Muscle of arm (tissue), 12 donors: ENCODE measurements around the gene HPDL. TPM values are rescaled to one million over a fixed set of nuclear protein-coding genes. Genes with fewer than 3 reads are reported as not detected.

Experiments
- DNase-seq: peaks from one replicate; pipeline ENCODE4 v3.0.0-alpha.2; 2013
- polyA plus RNA-seq, 12 donors: library from polyadenylated mRNA; unstranded; fragments of 120-200 nt; gene quantifications; one replicate each; pipeline ENCODE4 v1.2.1, GENCODE V29; 2013; ENCODE audit not compliant: insufficient read length in 12 of 12

HPDL gene
- polyA plus RNA-seq, 12 donors, result 1.0 to 2.2 (median 1.6) TPM; not detected in 2

DNA sequence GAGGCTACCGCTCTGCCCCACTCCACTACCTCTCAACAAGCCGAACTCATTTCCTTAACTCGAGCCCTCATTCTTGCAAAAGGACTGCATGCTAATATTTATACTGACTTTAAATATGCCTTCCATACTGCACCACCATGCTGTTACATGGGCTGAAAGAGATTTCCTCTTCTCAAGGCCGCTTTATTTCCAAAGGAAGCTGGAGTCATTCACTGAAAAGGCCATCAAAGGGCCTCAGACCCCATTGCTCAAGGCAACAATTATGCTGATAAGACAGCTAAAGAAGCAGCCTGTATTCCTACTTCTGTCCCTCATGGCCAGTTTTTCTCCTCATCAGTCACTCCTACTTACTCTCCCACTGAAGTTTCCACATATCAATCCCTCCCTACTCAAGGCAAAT lies 6.9 kb upstream of the HPDL start:
- DNase-seq, result no peak

DNA sequence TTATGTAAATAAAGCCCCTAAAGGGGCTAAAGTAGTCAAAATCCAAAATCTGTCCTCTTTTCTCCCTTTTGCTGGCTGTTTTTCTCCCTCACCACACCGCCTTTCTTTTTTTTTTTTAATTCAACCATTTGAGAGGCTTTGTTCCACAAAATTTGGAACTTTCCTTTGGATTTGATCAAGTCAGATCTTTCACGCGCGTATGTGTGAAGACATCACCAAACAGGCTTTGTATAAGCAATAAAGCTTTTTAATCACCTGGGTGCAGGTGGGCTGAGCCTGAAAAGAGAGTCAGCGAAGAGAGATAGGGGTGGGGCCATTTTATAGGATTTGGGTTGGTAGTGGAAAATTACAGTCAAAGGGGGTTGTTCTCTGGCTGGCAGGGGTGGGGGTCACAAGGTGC lies 5.3 kb upstream of the HPDL start:
- DNase-seq, result no peak

- no peak for DNase-seq
These were observed 4.1 kb upstream of the HPDL start for GRCh38 chr1:45322486-45323040.

DNA sequence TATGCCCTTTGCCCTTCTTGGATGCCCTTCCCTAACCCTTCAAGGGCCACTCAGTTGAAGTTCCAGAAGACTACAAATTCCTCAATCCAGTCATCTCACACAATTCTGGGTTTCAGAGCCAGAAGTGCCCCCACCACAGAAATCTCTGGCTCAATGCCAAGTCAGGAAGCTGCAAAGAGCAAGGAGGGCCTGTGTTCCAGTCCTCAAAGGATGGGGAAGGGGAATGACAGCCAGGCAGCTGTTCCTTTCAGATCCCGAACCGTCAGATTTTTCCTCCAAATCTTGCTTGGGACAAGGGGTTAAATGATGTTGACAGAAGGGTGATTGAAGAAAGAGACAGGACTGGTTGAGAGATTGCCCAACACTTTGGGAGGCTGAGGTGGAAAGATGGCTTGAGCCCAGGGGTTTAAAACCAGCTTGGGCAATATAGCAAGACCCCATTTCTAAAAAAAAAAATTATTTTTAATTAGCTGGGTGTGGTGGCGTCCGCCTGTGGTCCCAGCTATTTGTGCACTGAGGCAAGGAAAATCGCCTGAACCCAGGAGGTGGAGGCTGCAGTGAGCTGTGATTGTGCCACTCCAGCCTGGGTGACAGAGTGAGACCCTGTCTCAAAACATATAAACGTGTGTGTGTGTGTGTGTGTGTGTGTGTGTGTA lies 716 bp upstream of the HPDL start:
- DNase-seq, result no peak

DNA sequence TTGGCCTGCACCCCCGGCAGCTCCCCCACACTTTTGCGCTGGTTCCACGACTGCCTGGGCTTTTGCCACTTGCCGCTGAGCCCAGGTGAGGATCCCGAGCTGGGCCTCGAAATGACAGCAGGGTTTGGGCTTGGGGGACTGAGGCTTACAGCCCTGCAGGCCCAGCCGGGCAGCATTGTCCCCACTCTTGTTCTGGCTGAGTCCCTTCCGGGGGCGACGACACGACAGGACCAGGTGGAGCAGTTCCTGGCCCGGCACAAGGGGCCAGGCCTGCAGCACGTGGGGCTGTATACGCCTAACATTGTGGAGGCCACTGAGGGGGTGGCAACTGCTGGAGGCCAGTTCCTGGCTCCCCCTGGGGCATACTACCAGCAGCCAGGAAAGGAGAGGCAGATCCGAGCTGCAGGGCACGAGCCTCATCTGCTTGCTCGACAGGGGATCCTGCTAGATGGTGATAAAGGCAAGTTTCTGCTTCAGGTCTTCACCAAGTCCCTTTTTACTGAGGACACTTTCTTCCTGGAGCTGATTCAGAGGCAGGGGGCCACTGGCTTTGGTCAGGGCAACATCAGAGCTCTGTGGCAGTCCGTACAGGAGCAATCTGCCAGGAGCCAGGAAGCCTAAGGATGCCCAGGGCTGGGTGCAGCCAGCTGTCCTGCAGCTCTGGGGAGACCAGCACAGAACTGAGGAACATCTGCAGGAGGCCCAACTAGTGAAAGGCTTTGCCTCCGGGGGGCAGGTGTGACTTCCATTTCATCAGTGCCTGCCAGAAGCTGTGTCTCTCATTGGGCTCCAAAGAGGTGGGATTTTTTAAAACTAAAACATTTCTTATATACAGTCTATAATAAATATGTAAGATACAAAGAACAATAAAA lies 1.2 kb downstream of the HPDL start:
- DNase-seq, result peak; percentile 7

- no peak for DNase-seq
These were observed 2.0 kb downstream of the HPDL start for GRCh38 chr1:45328680-45329079.

DNA sequence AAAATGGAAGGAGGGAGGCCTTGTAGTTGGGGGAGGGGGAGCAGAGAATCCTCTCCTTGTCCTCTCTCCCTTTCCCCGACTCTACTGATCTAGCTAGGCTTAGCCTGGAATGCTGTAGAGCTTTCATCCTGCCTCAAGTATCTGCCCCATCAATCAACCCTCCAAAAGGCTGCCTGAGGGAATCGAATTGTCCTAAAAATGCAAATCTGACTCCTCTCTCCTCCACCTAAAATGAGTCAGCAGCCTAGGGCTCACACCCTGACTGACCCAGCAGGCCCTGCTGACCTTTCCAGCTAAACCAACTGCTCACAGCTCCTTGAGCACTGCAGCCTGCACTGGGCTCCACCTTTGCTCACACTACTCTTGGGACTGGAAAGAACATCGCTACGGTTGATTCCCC lies 2.8 kb downstream of the HPDL start:
- DNase-seq, result no peak

- DNase-seq, result no peak
These were observed 5.0 kb downstream of the HPDL start for GRCh38 chr1:45331436-45332345.

GRCh38 chr1:45332346-45332720 lies 5.6 kb downstream of the HPDL start:
- no peak for DNase-seq

DNA sequence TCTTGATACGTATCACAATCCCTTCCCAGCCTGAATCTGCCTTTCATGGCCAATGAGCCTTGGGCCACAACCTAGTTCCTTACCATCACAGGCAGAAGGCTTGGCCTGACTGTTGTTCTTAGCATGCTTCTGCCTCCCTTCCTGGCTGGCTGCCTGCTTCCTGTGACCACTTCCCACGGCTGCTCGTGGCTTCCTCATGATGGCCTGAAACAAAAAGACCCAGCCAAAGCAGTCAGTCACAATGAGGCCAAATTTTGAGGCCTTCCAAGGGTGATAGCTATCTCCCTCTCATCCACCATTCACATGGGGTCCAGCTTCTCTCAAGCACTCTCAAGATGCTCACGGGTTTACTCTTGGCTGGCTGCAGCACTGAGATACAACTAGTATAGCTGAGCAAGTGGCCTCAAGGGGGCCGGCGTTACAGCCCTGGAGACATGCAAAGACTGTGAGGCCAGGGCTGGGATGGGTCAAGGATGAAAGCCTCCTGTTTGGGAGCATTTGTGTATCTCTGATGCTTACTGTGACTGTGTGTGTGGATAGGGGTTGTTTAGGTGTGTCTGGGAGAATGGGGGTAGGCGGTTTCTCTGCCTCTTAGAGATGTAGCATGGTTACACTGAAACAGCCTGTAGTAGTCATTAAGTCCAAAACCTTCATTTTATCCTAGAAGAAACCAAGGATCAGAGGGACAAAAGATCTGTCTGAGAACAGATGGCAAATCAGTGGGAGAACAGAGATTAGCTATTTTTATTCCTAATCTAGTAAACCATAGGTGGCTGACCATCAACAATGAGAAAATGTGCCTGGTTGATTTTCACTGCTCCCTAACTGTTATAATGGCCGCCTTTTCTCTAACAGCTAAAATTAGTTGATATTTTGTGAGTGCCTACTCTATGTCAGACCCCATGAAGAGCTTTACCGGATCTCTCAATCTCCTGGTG lies 7.9 kb downstream of the HPDL start:
- DNase-seq, result no peak

DNA sequence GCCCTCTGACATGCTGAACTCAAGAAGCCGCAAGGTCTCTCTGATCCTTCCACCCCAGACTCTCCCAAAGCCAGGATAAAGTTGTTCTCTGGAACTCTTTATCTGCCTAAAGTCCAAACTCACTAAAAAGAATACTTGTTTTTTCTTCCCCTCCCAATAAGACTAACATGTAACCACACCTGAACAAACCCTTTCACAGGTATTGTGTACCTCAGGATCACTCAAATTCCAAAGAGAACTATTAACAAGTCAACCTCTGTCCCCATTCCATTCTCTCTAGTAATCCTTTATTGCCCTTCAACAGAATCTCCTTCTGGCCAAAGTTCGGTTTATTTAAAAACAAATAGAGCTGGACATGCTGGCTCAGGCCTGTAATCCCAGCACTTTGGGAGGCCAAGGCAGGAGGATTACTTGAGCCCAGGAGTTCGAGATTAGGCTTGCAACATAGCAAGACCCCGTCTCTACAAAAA lies 9.2 kb downstream of the HPDL start:
- no peak for DNase-seq

DNA sequence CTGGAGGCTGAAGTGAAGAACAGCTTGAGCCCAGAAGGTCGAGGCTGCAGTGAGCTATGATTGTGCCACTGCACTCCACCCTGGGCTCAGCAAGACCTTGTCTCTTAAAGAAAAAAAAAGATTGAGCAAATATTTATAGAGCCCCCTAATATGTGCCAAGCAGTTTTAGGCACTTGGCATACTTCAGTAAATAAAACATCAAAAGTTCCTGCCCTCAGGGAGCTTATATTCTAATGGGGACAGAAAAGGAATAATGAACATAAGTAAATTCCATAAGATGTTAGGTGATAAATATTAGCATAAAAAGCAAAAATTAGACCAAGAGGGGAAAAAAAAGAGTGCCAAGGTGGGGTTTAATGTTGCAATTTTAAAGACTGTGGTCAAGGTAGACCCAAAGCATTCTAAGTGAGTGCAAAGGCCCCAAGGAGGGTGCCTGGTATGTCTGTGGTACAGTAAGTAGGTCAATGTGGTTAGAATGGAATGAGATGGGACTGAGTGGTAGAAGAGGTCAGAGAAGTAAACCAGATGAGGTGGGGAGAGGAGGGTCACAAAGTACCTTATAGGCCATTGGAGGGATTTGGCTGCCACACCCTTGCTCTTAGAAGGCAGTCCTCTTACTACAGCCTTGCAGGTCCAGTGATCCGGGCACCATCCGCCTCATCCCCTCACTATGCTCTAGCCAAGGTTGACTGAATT lies 11.1 kb downstream of the HPDL start:
- DNase-seq, result no peak

DNA sequence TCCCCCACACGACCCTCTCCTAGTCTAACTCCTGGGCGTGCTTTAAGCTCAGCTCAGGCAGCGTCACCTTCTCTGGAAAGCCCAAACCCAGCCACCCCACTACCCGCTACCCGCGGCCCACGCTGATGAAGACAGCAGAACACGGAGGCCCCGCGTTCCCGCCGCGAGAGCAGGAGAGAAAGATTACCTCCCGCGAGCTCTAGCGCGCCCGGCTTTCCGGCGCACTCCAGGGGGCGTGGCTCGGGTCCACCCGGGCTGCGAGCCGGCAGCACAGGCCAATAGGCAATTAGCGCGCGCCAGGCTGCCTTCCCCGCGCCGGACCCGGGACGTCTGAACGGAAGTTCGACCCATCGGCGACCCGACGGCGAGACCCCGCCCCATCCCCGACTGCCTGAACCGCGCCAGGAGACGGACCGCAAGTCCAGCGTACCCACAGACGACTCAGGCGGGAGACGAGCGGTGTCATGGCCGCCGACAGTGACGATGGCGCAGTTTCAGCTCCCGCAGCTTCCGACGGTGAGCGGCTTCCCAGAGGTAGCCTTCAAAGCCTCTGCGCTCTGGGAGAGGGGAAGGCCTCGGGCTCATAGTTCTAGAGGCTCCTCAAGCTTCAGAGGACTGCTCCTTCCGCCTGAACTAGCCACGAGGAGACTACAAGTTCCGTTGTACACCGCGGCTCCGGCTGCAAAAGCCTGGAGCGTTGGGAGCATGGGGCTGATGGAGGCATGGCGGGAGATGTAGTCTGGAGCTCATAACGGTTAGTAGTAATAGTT lies 13.3 kb downstream of the HPDL start, which contains the start of the genes MUTYH and TOE1:
TSS of gene MUTYH (minus strand) at position 652 of the 770 bp plus-strand sequence. CDS start 5,935 bp downstream, outside the sequence.
TSS of gene TOE1 (plus strand) at position 382 of the 770 bp plus-strand sequence. CDS start at position 465, 83 bp downstream.
- DNase-seq, result peak; percentile 89

GRCh38 chr1:45340816-45341466 lies 14.2 kb downstream of the HPDL start:
- no peak for DNase-seq

DNA sequence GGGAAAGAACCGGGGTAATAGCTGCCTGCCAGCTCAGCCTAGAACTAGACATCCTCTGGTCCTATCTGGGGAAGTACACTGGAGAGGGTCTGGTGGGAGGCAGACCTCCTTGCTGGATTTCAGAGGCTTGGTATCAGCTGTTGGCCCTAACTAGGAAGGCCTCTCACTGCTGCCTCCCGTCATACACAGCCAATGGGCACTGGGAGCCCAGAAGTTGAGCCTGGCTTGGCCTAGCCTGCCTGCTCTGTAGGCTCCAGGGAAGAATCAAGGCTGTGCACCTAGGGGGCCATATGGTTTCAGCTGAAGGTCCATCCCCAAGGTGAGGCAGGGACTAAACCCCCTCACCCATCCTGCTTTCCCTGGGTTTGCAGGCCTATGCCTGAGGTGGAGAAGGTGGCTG lies 17.8 kb downstream of the HPDL start:
- DNase-seq, result no peak

DNA sequence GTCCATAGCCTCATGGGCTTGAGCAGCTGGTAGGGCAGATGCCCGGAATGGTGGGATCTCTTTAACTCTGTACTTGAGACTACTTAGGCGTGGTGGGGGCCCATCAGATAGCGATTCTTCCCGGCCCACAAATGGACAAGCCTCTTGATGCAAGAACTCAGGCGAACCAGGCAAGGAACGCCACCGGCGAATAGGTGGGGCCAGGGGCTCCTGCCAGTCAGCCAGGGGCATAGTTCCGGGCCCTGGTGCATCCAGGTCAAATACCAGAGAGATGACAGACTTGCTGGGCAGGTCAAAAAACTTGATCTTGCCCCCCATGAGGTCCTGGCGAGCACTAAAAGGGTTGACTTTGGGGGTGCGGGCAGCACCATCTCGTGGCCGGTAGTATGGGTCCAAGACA lies 18.3 kb downstream of the HPDL start:
- DNase-seq, result no peak

DNA sequence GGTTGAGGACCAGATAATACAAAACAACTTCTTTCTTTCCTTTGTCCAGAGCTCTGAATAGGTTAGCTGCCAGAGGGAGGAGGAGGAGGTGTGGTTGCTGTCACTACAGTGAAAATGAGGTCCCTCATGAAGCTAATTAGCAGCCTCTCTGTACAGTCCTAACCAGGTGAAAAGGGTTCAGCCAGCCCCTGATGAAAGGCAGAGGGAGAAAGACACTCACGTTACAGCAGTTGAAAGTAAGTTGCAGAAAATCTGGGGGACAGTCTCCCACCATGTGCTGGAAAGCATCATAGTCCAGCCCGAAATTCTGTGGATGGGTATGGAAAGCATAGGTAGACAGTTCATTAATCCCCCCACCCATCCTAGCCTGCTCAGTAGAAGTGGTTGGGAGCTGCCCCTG lies 19.8 kb downstream of the HPDL start:
- DNase-seq, result no peak

GRCh38 chr1:45348020-45348419 lies 21.3 kb downstream of the HPDL start:
- DNase-seq, result no peak

GRCh38 chr1:45348609-45348965 lies 21.9 kb downstream of the HPDL start:
- no peak for DNase-seq
